ENCODE measurements around the gene ADGRL3.

Gene ADGRL3

DNA sequence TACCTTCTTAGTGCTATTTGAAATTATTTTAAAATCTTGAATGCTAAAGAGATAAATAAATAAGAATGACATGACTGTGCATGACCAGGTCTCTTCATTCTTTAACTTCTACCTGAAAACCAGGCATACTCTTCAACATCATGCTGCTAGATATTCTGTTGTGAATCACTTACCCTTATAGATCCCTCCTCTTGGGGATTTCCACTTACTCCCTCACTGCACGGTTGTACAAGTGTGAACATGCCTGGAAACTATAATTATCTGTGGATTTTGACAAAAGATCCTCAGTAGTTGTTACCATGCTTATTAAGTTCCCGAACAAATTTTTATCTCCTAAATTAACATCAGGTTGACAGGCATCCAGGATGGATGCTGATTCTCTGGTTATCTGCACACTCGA is 54.3 kb downstream of the ADGRL3 start:
- Histone ChIP-seq H3K27me3 (ENCODE audit: low read depth, low read length) (no peaks in the 10 kb centered on the region), H3K4me1 (ENCODE audit: low read length) (peaks cover 10% of the 10 kb centered on the region), H3K79me2 (ENCODE audit: low read length) (no peaks in the 10 kb centered on the region), H2AFZ (ENCODE audit: low read depth, low read length) (no peak overlapping the region), H3K4me3 (ENCODE audit: low read length) (no peak overlapping the region), H3K27ac (ENCODE audit: low read length) (no peak overlapping the region), H3K9ac (ENCODE audit: low read length) (no peak overlapping the region), H3K9me3 (ENCODE audit: insufficient read depth, low read length) (no peaks in the 10 kb centered on the region), H3K4me2 (ENCODE audit: low read length) (no peak overlapping the region; the same call in 1 of the 2 replicates), H4K20me1 (ENCODE audit: insufficient read depth, low read length) (no peaks in the 10 kb centered on the region), H3K36me3 (replicated peaks; ENCODE audit: low read depth, low read length) (no peaks in the 10 kb centered on the region)
- no peak for TF ChIP-seq EZH2phosphoT487 (IDR thresholded peaks at IDR 0.05; ENCODE audit: low read depth)
- TF ChIP-seq, protein P1, sequence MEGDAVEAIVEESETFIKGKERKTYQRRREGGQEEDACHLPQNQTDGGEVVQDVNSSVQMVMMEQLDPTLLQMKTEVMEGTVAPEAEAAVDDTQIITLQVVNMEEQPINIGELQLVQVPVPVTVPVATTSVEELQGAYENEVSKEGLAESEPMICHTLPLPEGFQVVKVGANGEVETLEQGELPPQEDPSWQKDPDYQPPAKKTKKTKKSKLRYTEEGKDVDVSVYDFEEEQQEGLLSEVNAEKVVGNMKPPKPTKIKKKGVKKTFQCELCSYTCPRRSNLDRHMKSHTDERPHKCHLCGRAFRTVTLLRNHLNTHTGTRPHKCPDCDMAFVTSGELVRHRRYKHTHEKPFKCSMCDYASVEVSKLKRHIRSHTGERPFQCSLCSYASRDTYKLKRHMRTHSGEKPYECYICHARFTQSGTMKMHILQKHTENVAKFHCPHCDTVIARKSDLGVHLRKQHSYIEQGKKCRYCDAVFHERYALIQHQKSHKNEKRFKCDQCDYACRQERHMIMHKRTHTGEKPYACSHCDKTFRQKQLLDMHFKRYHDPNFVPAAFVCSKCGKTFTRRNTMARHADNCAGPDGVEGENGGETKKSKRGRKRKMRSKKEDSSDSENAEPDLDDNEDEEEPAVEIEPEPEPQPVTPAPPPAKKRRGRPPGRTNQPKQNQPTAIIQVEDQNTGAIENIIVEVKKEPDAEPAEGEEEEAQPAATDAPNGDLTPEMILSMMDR (IDR thresholded peaks at IDR 0.05; ENCODE audit: low read depth, low read length) = no peak

DNA sequence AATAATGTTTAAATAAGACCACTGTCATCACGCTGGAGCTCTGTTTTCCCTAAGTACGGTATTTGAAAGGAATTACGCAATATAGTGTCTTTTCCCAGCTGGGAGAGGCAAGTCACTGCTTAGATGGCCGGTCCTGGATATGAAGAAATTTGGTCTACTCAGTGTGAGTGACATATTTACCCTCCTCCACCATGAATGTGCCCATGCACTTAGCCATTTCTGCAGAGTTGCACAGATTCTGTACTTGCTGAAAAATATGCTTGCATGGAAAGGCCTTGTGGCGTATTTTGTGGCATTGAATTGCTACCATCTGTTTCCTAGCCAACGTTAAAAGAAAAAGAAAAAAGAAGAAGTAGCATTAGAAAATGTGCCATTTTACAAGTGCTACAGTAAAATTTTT is 73.1 kb downstream of the ADGRL3 start:
- Histone ChIP-seq H3K9me3 (ENCODE audit: insufficient read depth, low read length) (no peaks in the 10 kb centered on the region), H2AFZ (ENCODE audit: low read depth, low read length) (no peak overlapping the region), H3K27ac (ENCODE audit: low read length) (no peak overlapping the region), H3K36me3 (replicated peaks; ENCODE audit: low read depth, low read length) (no peaks in the 10 kb centered on the region), H3K9ac (ENCODE audit: low read length) (no peak overlapping the region), H3K4me2 (ENCODE audit: low read length) (no peak overlapping the region), H3K4me1 (ENCODE audit: low read length) (no peaks in the 10 kb centered on the region), H3K79me2 (ENCODE audit: low read length) (no peaks in the 10 kb centered on the region), H3K27me3 (ENCODE audit: low read depth, low read length) (no peaks in the 10 kb centered on the region), H4K20me1 (ENCODE audit: insufficient read depth, low read length) (no peaks in the 10 kb centered on the region), H3K4me3 (ENCODE audit: low read length) (no peak overlapping the region)
- TF ChIP-seq, protein P1 (IDR thresholded peaks at IDR 0.05; ENCODE audit: low read depth, low read length) = no peak
- no peak for TF ChIP-seq EZH2phosphoT487 (IDR thresholded peaks at IDR 0.05; ENCODE audit: low read depth)

DNA sequence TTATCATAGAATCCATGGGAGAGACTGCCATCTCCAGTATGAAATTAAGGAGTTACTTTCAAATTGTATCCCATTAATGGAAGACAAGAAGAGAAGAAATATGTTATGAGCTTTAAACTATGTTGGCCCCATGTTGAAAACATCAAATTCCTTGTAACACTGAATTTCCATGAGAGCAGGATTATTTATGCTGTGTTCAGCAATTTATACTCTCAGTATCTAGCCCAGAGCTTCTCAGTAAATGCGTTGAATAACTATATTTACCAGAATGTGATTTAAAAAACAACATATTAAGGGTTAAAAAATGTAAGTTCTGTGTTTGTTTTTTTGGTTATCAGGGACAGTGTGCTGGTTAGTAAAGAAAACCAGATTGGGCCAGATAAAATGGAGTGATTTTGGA is 74.2 kb downstream of the ADGRL3 start:
- Histone ChIP-seq H3K4me1 (ENCODE audit: low read length) (no peaks in the 10 kb centered on the region), H3K27me3 (ENCODE audit: low read depth, low read length) (no peaks in the 10 kb centered on the region), H3K79me2 (ENCODE audit: low read length) (no peaks in the 10 kb centered on the region), H3K36me3 (replicated peaks; ENCODE audit: low read depth, low read length) (no peaks in the 10 kb centered on the region), H3K4me3 (ENCODE audit: low read length) (no peak overlapping the region), H3K9ac (ENCODE audit: low read length) (no peak overlapping the region), H3K4me2 (ENCODE audit: low read length) (no peak overlapping the region), H2AFZ (ENCODE audit: low read depth, low read length) (no peak overlapping the region), H3K27ac (ENCODE audit: low read length) (no peak overlapping the region), H4K20me1 (ENCODE audit: insufficient read depth, low read length) (no peaks in the 10 kb centered on the region), H3K9me3 (ENCODE audit: insufficient read depth, low read length) (no peaks in the 10 kb centered on the region)
- TF ChIP-seq, protein P1 (IDR thresholded peaks at IDR 0.05; ENCODE audit: low read depth, low read length) = no peak
- no peak for TF ChIP-seq EZH2phosphoT487 (IDR thresholded peaks at IDR 0.05; ENCODE audit: low read depth)

DNA sequence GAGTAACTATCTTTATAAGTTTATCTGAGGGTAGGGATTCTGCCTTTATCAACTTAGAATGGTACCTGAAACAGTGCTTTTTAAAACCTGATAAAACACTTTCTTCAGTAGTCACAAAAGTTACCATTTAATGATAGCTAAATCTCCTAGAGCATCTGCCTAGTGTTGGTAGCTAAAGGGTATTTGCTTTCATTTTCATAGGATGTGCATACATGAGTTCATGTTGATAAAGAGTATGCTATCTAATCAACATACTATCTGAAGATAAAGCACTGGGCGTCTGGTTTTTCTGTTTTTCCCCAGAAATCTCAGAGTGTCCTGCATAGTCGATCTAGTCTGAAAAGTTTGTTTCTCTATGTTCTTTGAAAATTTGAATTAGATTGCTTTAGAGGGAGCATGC is 75.1 kb downstream of the ADGRL3 start:
- H3K9me3 ChIP-seq (ENCODE audit: insufficient read depth, low read length) = no peaks in the 10 kb centered on the region
- no peaks in the 10 kb centered on the region for H3K27me3 ChIP-seq (ENCODE audit: low read depth, low read length)
- H3K4me3 ChIP-seq (ENCODE audit: low read length) = no peak overlapping the region
- H3K79me2 ChIP-seq (ENCODE audit: low read length) = no peaks in the 10 kb centered on the region
- H3K4me2 ChIP-seq (ENCODE audit: low read length) = no peak overlapping the region
- no peaks in the 10 kb centered on the region for H4K20me1 ChIP-seq (ENCODE audit: insufficient read depth, low read length)
- H3K27ac ChIP-seq (ENCODE audit: low read length) = no peak overlapping the region
- no peaks in the 10 kb centered on the region for H3K36me3 ChIP-seq (replicated peaks; ENCODE audit: low read depth, low read length)
- H3K9ac ChIP-seq (ENCODE audit: low read length) = no peak overlapping the region
- H2AFZ ChIP-seq (ENCODE audit: low read depth, low read length) = no peak overlapping the region; the same call in 1 of the 2 replicates
- no peak for TF ChIP-seq EZH2phosphoT487 (IDR thresholded peaks at IDR 0.05; ENCODE audit: low read depth)
- H3K4me1 ChIP-seq (ENCODE audit: low read length) = no peaks in the 10 kb centered on the region

DNA sequence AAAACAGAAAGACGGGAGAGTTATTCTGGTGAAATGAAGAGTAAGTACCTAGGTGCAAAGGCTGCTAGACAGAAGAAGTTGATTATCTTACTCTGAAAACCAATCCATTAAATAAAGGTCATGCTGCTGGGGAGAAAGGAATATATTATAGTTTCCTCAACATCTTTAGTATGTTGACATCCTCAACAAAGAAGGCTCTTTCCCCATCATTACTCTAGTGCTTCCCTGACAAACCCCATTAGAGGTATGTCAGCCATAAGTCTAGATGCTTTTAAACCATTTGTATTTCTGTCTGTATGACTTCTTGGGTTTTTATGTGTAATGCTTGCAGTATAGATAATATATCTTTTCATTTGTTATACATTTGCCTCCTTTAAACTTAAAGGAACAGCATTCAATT is 75.9 kb downstream of the ADGRL3 start:
- Histone ChIP-seq H3K9ac (ENCODE audit: low read length) (no peak overlapping the region), H4K20me1 (ENCODE audit: insufficient read depth, low read length) (no peaks in the 10 kb centered on the region), H2AFZ (ENCODE audit: low read depth, low read length) (no peak overlapping the region), H3K79me2 (ENCODE audit: low read length) (no peaks in the 10 kb centered on the region), H3K36me3 (replicated peaks; ENCODE audit: low read depth, low read length) (no peaks in the 10 kb centered on the region), H3K4me3 (ENCODE audit: low read length) (no peak overlapping the region), H3K27ac (ENCODE audit: low read length) (no peak overlapping the region), H3K4me1 (ENCODE audit: low read length) (no peaks in the 10 kb centered on the region), H3K9me3 (ENCODE audit: insufficient read depth, low read length) (no peaks in the 10 kb centered on the region), H3K27me3 (ENCODE audit: low read depth, low read length) (no peaks in the 10 kb centered on the region), H3K4me2 (ENCODE audit: low read length) (no peak overlapping the region)
- TF ChIP-seq, protein P1 (IDR thresholded peaks at IDR 0.05; ENCODE audit: low read depth, low read length) = no peak
- no peak for TF ChIP-seq EZH2phosphoT487 (IDR thresholded peaks at IDR 0.05; ENCODE audit: low read depth)

All from OCI-LY3 (cell line).